ENCODE measurements around the gene ALDH1L1.
"Not testable (repeated sequence)": the region's sequence is repeated elsewhere in the genome, so short reads cannot be mapped to it uniquely, and the experiment has no call there.

ALDH1L1 gene

GRCh38 chr3:126078866-126079265 is 101.5 kb downstream of the ALDH1L1 start:
- H3K36me3 ChIP-seq = no peaks in the 10 kb centered on the region; the same call in none of the 2 replicates
- no peak for TF ChIP-seq CTCF (IDR thresholded peaks at IDR 0.05; ENCODE audit: low read depth, low read length)
- H3K4me3 ChIP-seq (ENCODE audit: low read depth, low read length) = no peak overlapping the region
- no peaks in the 10 kb centered on the region for H3K9me3 ChIP-seq (ENCODE audit: severe bottlenecking)
- H3K27ac ChIP-seq = no peak overlapping the region
- no peak for DNase-seq
- no peaks in the 10 kb centered on the region for H3K27me3 ChIP-seq (ENCODE audit: insufficient read depth, low read depth, severe bottlenecking)

GRCh38 chr3:126077754-126078153 is 102.6 kb downstream of the ALDH1L1 start:
- Histone ChIP-seq H3K9me3 (ENCODE audit: severe bottlenecking) (no peaks in the 10 kb centered on the region), H3K4me3 (ENCODE audit: low read depth, low read length) (no peak overlapping the region), H3K27me3 (ENCODE audit: insufficient read depth, low read depth, severe bottlenecking) (no peaks in the 10 kb centered on the region), H3K27ac (no peak overlapping the region), H3K36me3 (no peaks in the 10 kb centered on the region; the same call in none of the 2 replicates)
- no peak for TF ChIP-seq CTCF (IDR thresholded peaks at IDR 0.05; ENCODE audit: low read depth, low read length)
- DNase-seq = no peak

GRCh38 chr3:126076140-126076539 is 104.2 kb downstream of the ALDH1L1 start:
- no peaks in the 10 kb centered on the region; the same call in none of the 2 replicates for H3K36me3 ChIP-seq
- no peaks in the 10 kb centered on the region for H3K27me3 ChIP-seq (ENCODE audit: insufficient read depth, low read depth, severe bottlenecking)
- no peak for TF ChIP-seq CTCF (IDR thresholded peaks at IDR 0.05; ENCODE audit: low read depth, low read length)
- no peaks in the 10 kb centered on the region for H3K9me3 ChIP-seq (ENCODE audit: severe bottlenecking)
- H3K27ac ChIP-seq = no peak overlapping the region
- no peak for DNase-seq
- H3K4me3 ChIP-seq (ENCODE audit: low read depth, low read length) = no peak overlapping the region

GRCh38 chr3:126070146-126070545 is 110.2 kb downstream of the ALDH1L1 start:
- no peak overlapping the region for H3K4me3 ChIP-seq (ENCODE audit: low read depth, low read length)
- no peaks in the 10 kb centered on the region for H3K27me3 ChIP-seq (ENCODE audit: insufficient read depth, low read depth, severe bottlenecking)
- H3K36me3 ChIP-seq = no peaks in the 10 kb centered on the region; the same call in 1 of the 2 replicates
- TF ChIP-seq CTCF (IDR thresholded peaks at IDR 0.05; ENCODE audit: low read depth, low read length) = no peak
- H3K27ac ChIP-seq = no peak overlapping the region
- DNase-seq = no peak
- H3K9me3 ChIP-seq (ENCODE audit: severe bottlenecking) = no peaks in the 10 kb centered on the region

GRCh38 chr3:126067959-126068358 is 112.4 kb downstream of the ALDH1L1 start:
- Histone ChIP-seq H3K4me3 (ENCODE audit: low read depth, low read length) (no peak overlapping the region), H3K36me3 (no peaks in the 10 kb centered on the region; the same call in 1 of the 2 replicates), H3K9me3 (ENCODE audit: severe bottlenecking) (no peaks in the 10 kb centered on the region), H3K27me3 (ENCODE audit: insufficient read depth, low read depth, severe bottlenecking) (no peaks in the 10 kb centered on the region), H3K27ac (no peak overlapping the region)
- no peak for DNase-seq
- TF ChIP-seq CTCF (IDR thresholded peaks at IDR 0.05; ENCODE audit: low read depth, low read length) = no peak

- H3K27me3 ChIP-seq (ENCODE audit: insufficient read depth, low read depth, severe bottlenecking); DNase-seq; H3K27ac ChIP-seq; H3K36me3 ChIP-seq; H3K4me3 ChIP-seq (ENCODE audit: low read depth, low read length); H3K9me3 ChIP-seq (ENCODE audit: severe bottlenecking): not testable (repeated sequence)
Measured at GRCh38 chr3:126066676-126067075, 113.7 kb downstream of the ALDH1L1 start.

Data from WERI-Rb-1 (cell line).